ENCODE measurements around the gene DAPK1.

- TF ChIP-seq CTCF (IDR thresholded peaks at IDR 0.05; ENCODE audit: insufficient read depth, low read depth, low read length) (no peak), EZH2 (IDR thresholded peaks at IDR 0.05; ENCODE audit: insufficient read depth, low read length) (no peak)
Observed at GRCh38 chr9:87464110-87464991, 33.3 kb upstream of the DAPK1 start.
